HCT116 (cell line): ENCODE data around the gene TDRD3.

Source experiments
- EGR1 ChIP-seq: IDR thresholded peaks from 2 replicates; pipeline ENCODE4 v1.6.1; 2012; ENCODE audit warnings: low read depth
- POLR2A ChIP-seq: IDR thresholded peaks from 2 replicates; pipeline ENCODE4 v1.7.0; 2011; ENCODE audit warnings: borderline replicate concordance; ENCODE audit not compliant: insufficient read depth, insufficient read length; ENCODE audit errors: extremely low read depth
- SP1 ChIP-seq: IDR thresholded peaks from 2 replicates; pipeline ENCODE4 v1.6.1; 2012; ENCODE audit warnings: low read depth
- YY1 ChIP-seq: IDR thresholded peaks from 2 replicates; pipeline ENCODE4 v1.6.1; 2011; ENCODE audit warnings: low read length, low read depth, moderate library complexity, mild to moderate bottlenecking; ENCODE audit not compliant: insufficient replicate concordance; ENCODE audit errors: extremely low read depth

DNA sequence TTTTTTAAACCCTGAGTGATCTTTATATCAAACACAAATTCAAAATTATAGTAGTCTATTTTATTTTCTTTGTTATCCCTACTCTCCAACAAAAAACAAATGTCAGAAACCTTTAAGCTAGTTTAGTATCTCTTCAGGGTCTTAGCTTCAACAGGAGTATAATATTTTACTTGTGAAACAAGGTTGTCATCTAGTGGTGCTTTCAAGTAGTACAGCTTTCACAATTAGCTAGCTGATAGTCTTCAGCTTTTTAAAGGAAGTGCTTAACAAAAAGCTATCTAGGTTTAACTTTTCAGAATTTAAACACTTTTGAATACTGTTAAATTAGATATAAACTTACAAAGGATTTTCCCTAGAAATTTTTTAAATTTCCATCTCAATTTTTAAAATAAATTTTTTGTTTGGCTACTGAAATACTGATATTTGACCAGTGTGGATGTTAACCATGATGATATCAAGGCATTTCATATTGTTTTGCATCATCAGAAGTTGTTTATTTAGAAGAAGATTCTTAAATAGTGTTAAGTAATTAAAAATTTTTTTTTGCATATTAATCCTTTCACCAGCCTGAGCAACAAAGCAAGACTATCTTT lies 34.2 kb downstream of the TDRD3 start:
- TF ChIP-seq POLR2A (no peak), YY1 (no peak), EGR1 (no peak), SP1 (no peak)
